Fibroblast of the aortic adventitia (primary cell): ENCODE results near the gene TMTC1. TPM values are rescaled to one million over a fixed set of nuclear protein-coding genes. Genes with fewer than 3 reads are reported as not detected.
"Not testable (repeated sequence)": the region's sequence is repeated elsewhere in the genome, so short reads cannot be mapped to it uniquely, and the experiment has no call there.

Source experiments
- DNase-seq: peaks from one replicate; pipeline ENCODE4 v3.0.0-alpha.2; 2010; ENCODE audit warnings: low read depth
- H3K4me3 ChIP-seq: 2 replicates; pipeline ENCODE4 v1.5.1; 2011; ENCODE audit warnings: low read depth, mild to moderate bottlenecking, control low read depth, low read length, moderate library complexity
- CTCF ChIP-seq: IDR thresholded peaks from 2 replicates; pipeline ENCODE4 v1.5.1; 2011; ENCODE audit warnings: mild to moderate bottlenecking, low read length, control low read depth, inconsistent platforms; ENCODE audit not compliant: insufficient read depth
- total RNA-seq: library from RNA; depleted of rRNA; stranded (reverse); fragments of >200 nt; gene quantifications from 2 replicates; pipeline ENCODE4 v1.2.3, GENCODE V29; 2012; ENCODE audit warnings: low replicate concordance

TMTC1 gene
- 12.8 and 54.9 TPM in 2 replicates for total RNA-seq

DNA sequence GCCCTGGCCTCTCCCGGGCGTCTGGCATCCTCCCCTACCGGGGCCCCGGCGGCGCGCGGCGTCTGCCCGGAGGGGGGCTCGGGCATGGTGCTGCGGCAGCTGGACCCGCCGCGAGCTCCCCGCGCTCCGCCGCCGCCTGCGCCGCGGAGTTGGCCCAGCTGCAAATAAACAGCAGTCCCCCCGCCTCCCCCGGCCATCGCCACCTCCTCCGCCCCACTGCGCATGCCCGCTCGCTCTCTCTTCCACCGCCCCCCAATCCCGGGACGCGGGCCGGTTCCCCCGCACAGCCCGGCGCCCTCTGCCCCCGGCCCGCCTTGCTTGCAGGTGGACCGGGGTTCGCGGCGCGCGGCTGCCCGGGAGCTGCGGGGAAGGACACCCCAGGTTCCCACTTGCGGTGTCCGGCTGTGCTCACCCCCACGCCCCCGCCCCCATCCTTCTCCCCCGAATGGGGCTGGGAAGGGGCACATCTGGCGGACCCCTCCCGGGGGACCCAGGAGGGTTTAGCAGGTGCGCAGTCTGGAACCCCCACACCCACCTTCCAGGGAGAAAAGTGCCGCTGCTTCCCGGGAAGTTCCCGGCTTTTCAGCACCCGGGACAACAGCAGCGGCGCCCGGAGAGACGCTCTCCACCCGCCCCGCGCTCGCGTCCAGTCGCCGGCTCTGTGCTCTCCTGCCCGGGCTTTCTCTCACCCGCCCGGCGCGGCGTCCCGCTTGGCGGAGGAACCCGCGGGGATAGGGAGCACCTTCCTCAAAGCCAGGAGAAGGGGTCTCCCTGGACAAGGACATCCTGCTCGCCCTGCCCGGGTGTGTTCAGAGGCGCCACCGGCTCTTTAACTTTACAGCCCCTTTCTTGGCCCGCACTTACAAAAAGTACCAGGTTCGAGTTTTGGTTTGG lies at the start of gene TMTC1:
TSS of gene TMTC1 (minus strand) at position 170 of the 894 bp plus-strand sequence. CDS start 191 bp downstream, outside the sequence.
- peak within 1 kb of the TSS; percentile 65 for H3K4me3 ChIP-seq
- TF ChIP-seq CTCF, result no peak
- DNase-seq, result peak; percentile 46

DNA sequence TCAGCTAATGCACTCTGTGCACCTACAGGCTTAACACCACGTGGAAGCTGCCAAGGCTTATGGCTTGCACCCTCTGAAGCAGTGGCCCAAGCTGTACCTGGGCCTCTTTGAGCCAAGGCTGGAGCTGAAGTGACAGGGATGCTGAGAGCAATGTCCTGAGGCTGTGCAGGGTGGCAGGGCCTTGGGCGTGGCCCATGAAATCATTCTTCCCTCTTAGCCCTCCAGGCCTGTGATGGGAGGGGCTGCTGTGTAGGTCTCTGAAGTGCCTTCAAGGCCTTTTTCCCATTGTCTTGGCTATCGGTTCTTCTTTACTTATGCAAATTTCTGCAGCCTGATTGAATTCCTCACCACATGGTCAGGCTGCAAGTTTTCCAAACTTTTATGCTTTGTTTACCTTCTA lies 47.4 kb upstream of the TMTC1 start:
- no peak for TF ChIP-seq CTCF

GRCh38 chr12:29830391-29830790 lies 46.6 kb upstream of the TMTC1 start:
- DNase-seq, result no peak
- H3K4me3 ChIP-seq, result no peak overlapping the region
- TF ChIP-seq CTCF, result no peak

More for the DNA sequence above, 47.4 kb upstream of the TMTC1 start:
- H3K4me3 ChIP-seq, result no peak overlapping the region
- DNase-seq, result no peak

- H3K4me3 ChIP-seq, result no peak overlapping the region
- DNase-seq, result peak; percentile 87
- TF ChIP-seq CTCF, result no peak
Observed at GRCh38 chr12:29818916-29819623, 35.3 kb upstream of the TMTC1 start.

DNA sequence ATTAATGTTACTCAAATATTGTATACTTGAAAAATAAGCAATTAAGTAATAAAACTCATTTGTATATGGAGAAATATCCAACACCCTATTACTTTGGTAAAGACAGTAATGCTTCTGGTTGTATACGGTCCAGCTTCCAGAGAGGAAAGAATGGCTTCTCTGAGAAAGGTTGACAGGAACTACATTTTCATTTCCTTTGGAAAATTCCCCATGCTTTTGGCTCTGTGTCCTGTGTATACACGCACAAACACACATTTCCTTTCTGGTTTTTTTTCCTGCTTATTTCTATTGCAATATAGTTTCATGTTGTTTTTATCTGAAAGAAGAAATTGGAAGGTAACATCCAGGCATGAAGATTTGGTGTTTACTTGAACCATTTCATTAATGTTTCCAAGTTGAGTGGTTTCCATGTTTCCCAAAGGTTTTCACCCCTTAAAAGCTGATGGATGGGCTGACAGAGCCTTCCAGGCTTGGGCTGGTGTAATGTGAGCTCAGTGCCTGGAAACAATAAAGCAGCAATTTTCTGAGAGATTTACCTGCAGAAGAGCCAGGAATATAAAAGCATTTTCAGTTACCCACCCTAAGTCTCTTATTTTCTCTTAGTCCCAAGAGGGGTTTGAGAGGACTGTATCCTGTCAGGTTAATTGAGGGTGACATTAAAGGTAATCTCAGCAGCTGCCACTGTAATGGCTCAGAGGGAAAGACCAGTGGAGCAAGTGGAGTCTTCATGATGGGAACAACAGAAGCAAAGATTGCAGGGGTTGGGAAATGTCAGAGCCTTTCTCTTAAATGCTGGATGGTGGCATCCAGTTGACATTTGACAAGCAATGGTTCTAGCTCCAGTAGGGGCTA lies 33.4 kb upstream of the TMTC1 start:
- no peak overlapping the region for H3K4me3 ChIP-seq
- TF ChIP-seq CTCF, result no peak
- DNase-seq, result no peak

DNA sequence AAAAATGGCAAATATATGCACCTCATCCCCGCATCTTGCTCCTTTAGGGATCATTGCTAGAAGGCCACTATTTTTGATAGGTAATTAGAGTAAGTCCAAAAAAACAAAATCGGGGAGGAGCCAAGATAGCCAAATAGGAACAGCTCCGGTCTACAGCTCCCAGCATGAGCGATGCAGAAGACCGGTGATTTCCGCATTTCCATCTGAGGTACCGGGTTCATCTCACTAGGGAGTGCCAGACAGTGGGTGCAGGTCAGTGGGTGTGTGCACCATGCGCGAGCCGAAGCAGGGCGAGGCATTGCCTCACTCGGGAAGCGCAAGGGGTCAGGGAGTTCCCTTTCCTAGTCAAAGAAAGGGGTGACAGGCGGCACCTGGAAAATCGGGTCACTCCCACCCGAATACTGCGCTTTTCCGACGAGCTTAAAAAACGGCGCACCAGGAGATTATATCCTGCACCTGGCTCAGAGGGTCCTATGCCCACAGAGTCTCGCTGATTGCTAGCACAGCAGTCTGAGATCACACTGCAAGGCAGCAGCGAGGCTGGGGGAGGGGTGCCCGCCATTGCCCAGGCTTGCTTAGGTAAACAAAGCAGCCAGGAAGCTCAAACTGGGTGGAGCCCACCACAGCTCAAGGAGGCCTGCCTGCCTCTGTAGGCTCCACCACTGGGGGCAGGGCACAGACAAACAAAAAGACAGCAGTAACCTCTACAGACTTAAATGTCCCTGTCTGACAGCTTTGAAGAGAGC lies 26.0 kb upstream of the TMTC1 start:
- H3K4me3 ChIP-seq, DNase-seq: not testable (repeated sequence)
